Osteoblast (primary cell): ENCODE data around the gene LYPD4. TPM values are rescaled to one million over a fixed set of nuclear protein-coding genes. Genes with fewer than 3 reads are reported as not detected.

Experiments used
- DNase-seq: peaks from one replicate; pipeline ENCODE4 v3.0.0; 2011; ENCODE audit warnings: low spot score, mixed read lengths; ENCODE audit not compliant: insufficient read length; ENCODE audit errors: missing footprints
- H2AFZ ChIP-seq: 2 replicates; pipeline ENCODE4 v1.6.0; 2011; ENCODE audit warnings: mild to moderate bottlenecking, low read length
- H3K27ac ChIP-seq: 2 replicates; pipeline ENCODE4 v1.5.1; 2011; ENCODE audit warnings: mild to moderate bottlenecking, low read depth, low read length, moderate library complexity
- H3K27me3 ChIP-seq: 2 replicates; pipeline ENCODE4 v1.6.0; 2012; ENCODE audit warnings: mild to moderate bottlenecking, control low read depth, inconsistent platforms, low read length, moderate library complexity; ENCODE audit not compliant: insufficient read depth
- H3K36me3 ChIP-seq: 2 replicates; pipeline ENCODE4 v1.5.1; 2011; ENCODE audit warnings: mild to moderate bottlenecking, low read length, control low read depth, moderate library complexity; ENCODE audit not compliant: insufficient read depth
- H3K4me1 ChIP-seq: 2 replicates; pipeline ENCODE4 v1.5.1; 2011; ENCODE audit warnings: mild to moderate bottlenecking, low read length, control low read depth, moderate library complexity; ENCODE audit not compliant: insufficient read depth
- H3K4me2 ChIP-seq: 2 replicates; pipeline ENCODE4 v1.6.0; 2011; ENCODE audit warnings: mild to moderate bottlenecking, low read length; ENCODE audit not compliant: insufficient read depth
- H3K4me3 ChIP-seq: fragments of 200-600 bp; sonication (generic); 3 replicates; pipeline ENCODE4 v1.5.1; 2012; ENCODE audit warnings: mild to moderate bottlenecking, low read length, inconsistent platforms; ENCODE audit not compliant: insufficient read depth
- H3K79me2 ChIP-seq: 2 replicates; pipeline ENCODE4 v1.6.0; 2012; ENCODE audit warnings: mild to moderate bottlenecking, low read length, control low read depth, inconsistent platforms; ENCODE audit not compliant: insufficient read depth
- H3K9me3 ChIP-seq: 2 replicates; pipeline ENCODE4 v1.5.1; 2011; ENCODE audit warnings: low read depth, low read length, control low read depth
- H4K20me1 ChIP-seq: 2 replicates; pipeline ENCODE4 v1.6.0; 2012; ENCODE audit warnings: mild to moderate bottlenecking, low read length, control low read depth; ENCODE audit not compliant: insufficient read depth
- total RNA-seq: library from RNA; depleted of rRNA; stranded (reverse); fragments of >200 nt; gene quantifications from 2 replicates; pipeline ENCODE4 v1.2.3, GENCODE V29; 2012
- TF ChIP-seq, protein P1 (sequence below): IDR thresholded peaks from 2 replicates; pipeline ENCODE4 v1.5.1; 2011; ENCODE audit warnings: mild to moderate bottlenecking, low read depth, low read length, moderate library complexity; ENCODE audit errors: extremely low read depth

LYPD4 gene
- total RNA-seq, 1 donor = not detected

DNA sequence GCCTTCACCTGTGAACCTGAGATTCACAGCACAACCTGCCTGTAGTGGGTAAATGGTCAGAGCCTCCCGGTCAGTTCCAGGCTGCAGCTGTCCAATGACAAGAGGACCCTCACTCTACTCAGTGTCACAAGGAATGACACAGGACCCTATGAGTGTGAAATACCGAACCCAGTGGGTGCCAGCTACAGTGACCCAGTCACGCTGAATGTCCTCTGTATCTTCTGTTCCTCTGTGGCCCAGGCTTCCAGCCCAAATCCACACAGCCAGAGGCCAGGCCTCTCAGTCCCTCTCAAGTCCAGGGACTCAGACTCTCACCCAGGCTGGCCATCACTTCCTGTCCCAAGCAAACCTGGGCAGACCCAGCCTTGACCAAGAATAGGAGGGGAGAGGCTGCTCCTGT is 37.3 kb downstream of the LYPD4 start:
- no peaks in the 10 kb centered on the region for H3K36me3 ChIP-seq
- TF ChIP-seq, protein P1, sequence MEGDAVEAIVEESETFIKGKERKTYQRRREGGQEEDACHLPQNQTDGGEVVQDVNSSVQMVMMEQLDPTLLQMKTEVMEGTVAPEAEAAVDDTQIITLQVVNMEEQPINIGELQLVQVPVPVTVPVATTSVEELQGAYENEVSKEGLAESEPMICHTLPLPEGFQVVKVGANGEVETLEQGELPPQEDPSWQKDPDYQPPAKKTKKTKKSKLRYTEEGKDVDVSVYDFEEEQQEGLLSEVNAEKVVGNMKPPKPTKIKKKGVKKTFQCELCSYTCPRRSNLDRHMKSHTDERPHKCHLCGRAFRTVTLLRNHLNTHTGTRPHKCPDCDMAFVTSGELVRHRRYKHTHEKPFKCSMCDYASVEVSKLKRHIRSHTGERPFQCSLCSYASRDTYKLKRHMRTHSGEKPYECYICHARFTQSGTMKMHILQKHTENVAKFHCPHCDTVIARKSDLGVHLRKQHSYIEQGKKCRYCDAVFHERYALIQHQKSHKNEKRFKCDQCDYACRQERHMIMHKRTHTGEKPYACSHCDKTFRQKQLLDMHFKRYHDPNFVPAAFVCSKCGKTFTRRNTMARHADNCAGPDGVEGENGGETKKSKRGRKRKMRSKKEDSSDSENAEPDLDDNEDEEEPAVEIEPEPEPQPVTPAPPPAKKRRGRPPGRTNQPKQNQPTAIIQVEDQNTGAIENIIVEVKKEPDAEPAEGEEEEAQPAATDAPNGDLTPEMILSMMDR = no peak
- H3K27ac ChIP-seq = no peak overlapping the region
- H3K27me3 ChIP-seq = no peaks in the 10 kb centered on the region
- no peak for DNase-seq
- no peaks in the 10 kb centered on the region for H3K9me3 ChIP-seq
- H3K4me3 ChIP-seq = no peak overlapping the region
- no peaks in the 10 kb centered on the region for H3K79me2 ChIP-seq
- no peaks in the 10 kb centered on the region for H3K4me1 ChIP-seq
- H4K20me1 ChIP-seq = no peaks in the 10 kb centered on the region
- no peak overlapping the region for H3K4me2 ChIP-seq
- H2AFZ ChIP-seq = no peak overlapping the region

DNA sequence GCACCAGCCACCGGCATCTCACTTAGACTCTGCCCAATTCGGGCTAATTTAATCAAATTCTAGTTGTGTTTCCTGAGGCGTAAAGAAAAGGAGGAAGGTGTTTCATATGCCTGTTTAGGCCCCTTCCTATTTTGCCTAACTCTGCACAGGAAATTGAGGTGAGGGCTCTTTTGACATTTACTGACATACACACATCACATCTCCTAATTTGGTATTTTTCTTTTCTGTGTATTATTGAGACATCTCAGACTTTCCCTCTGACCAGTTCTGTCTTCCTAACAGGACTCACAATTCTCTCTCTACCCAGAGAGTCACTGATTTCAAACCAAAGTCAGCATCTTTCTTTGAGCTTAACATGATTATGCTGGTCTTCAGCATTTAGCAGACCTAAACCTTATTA is 40.1 kb downstream of the LYPD4 start:
- Histone ChIP-seq H3K4me3 (no peak overlapping the region), H3K9me3 (no peaks in the 10 kb centered on the region), H4K20me1 (no peaks in the 10 kb centered on the region), H3K79me2 (no peaks in the 10 kb centered on the region), H3K4me2 (no peak overlapping the region), H3K27ac (no peak overlapping the region), H3K27me3 (no peaks in the 10 kb centered on the region), H2AFZ (no peak overlapping the region), H3K36me3 (no peaks in the 10 kb centered on the region), H3K4me1 (no peaks in the 10 kb centered on the region)
- TF ChIP-seq, protein P1 = no peak
- DNase-seq = no peak

DNA sequence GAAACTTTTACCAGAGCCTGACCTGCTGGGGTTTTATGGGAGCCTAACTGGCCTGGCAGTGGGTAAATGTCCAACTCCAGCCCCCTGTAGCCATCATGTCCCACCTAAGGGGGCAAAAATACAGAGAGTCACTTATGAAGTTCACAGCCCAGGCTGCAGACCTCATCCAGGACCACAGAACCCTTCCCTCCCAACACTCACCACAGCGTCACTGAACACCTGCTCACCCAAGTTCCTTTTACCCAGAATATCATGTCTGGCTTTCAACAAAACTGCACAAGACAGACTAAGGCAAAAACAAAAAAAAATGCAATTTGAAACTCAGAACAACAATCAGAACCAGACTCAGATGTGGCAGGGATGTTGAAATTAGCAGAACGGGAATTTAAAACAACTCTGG is 41.7 kb downstream of the LYPD4 start:
- no peak overlapping the region for H3K27ac ChIP-seq
- H2AFZ ChIP-seq = no peak overlapping the region
- no peak overlapping the region for H3K4me3 ChIP-seq
- no peaks in the 10 kb centered on the region for H3K4me1 ChIP-seq
- no peak overlapping the region for H3K4me2 ChIP-seq
- TF ChIP-seq, protein P1 = no peak
- H3K79me2 ChIP-seq = no peaks in the 10 kb centered on the region
- no peak for DNase-seq
- no peaks in the 10 kb centered on the region for H4K20me1 ChIP-seq
- no peaks in the 10 kb centered on the region for H3K36me3 ChIP-seq
- no peaks in the 10 kb centered on the region for H3K27me3 ChIP-seq
- no peaks in the 10 kb centered on the region for H3K9me3 ChIP-seq

DNA sequence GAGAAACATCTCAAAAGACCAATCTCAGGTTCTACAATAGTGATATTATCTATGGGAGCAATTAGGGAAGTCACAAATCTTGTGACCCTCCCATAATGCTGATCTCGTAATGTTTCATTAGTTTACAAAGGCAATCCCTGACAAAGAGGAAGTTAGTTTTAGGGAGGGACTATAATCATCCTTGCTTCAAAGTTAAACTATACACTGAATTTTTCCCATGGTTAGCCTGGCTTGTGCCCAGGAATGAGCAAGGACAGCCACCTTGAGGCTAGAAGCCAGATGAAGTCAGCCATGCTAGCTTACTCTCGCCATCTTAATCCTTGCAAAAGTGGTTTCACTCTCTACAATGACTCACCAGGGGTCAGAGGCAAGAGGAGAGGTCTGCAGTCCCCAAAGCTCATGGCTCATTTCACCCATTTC is 42.7 kb downstream of the LYPD4 start:
- no peak overlapping the region for H2AFZ ChIP-seq
- H3K9me3 ChIP-seq = no peaks in the 10 kb centered on the region
- no peaks in the 10 kb centered on the region for H3K36me3 ChIP-seq
- H4K20me1 ChIP-seq = no peaks in the 10 kb centered on the region
- no peak overlapping the region for H3K27ac ChIP-seq
- no peak for DNase-seq
- TF ChIP-seq, protein P1 = no peak
- no peaks in the 10 kb centered on the region for H3K4me1 ChIP-seq
- no peaks in the 10 kb centered on the region for H3K27me3 ChIP-seq
- H3K4me3 ChIP-seq = no peak overlapping the region
- no peaks in the 10 kb centered on the region for H3K79me2 ChIP-seq
- H3K4me2 ChIP-seq = no peak overlapping the region
